Liver (tissue), 3 donors: ENCODE measurements around the gene HACE1.

Source experiments
- HNF4A ChIP-seq, 2 donors: conservative IDR thresholded peaks; 2 replicates each; pipeline ENCODE4 v1.6.1; 2016; ENCODE audit warnings: antibody characterized with exemption in 2 of 2, mild to moderate bottlenecking in 2 of 2
- JUND ChIP-seq, 2 donors: IDR thresholded peaks; 2 replicates each; pipeline ENCODE4 v1.6.1; 2016; ENCODE audit warnings: antibody characterized with exemption in 2 of 2
- RAD21 ChIP-seq, 2 donors: IDR thresholded peaks; 2 replicates each; pipeline ENCODE4 v1.6.1; 2016; ENCODE audit warnings: antibody characterized with exemption in 2 of 2, mild to moderate bottlenecking in 2 of 2
- RXRA ChIP-seq, 2 donors: IDR thresholded peaks; 2 replicates each; pipeline ENCODE4 v1.6.1; 2017 to 2018; ENCODE audit warnings: antibody characterized with exemption in 2 of 2, mild to moderate bottlenecking in 1 of 2
- SP1 ChIP-seq: IDR thresholded peaks from 2 replicates; pipeline ENCODE4 v1.6.1; 2018; ENCODE audit warnings: antibody characterized with exemption, mild to moderate bottlenecking
- YY1 ChIP-seq: IDR thresholded peaks from 2 replicates; pipeline ENCODE4 v1.6.1; 2016; ENCODE audit warnings: antibody characterized with exemption, mild to moderate bottlenecking
- TF ChIP-seq, protein P1 (sequence below): fragments of 150-350 bp; IDR thresholded peaks from 2 replicates; pipeline ENCODE4 v1.5.1; 2017; ENCODE audit warnings: improper control_type of control experiment, low read depth, low read length; ENCODE audit not compliant: missing input control
- donor health status: healthy.
- donor health status: healthy.

DNA sequence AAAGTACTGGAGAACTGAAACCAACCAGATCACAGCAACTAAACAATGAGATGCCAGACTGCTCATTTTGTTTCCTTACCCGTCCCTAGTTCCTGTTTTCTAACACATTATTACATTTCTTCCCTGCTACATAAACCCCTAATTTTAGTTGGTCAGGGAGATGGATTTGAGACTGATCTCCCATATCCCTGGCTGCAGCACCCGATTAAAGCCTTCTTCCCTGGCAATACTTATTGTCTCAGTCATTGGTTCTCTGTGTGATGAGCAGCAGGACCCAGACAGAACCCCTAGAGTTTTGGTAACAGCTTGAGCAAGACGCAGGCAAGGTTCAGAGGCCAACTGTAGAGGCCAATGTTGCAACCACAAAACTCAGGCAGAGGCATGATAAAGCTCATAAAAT is 28.3 kb upstream of the HACE1 start:
- TF ChIP-seq, protein P1, sequence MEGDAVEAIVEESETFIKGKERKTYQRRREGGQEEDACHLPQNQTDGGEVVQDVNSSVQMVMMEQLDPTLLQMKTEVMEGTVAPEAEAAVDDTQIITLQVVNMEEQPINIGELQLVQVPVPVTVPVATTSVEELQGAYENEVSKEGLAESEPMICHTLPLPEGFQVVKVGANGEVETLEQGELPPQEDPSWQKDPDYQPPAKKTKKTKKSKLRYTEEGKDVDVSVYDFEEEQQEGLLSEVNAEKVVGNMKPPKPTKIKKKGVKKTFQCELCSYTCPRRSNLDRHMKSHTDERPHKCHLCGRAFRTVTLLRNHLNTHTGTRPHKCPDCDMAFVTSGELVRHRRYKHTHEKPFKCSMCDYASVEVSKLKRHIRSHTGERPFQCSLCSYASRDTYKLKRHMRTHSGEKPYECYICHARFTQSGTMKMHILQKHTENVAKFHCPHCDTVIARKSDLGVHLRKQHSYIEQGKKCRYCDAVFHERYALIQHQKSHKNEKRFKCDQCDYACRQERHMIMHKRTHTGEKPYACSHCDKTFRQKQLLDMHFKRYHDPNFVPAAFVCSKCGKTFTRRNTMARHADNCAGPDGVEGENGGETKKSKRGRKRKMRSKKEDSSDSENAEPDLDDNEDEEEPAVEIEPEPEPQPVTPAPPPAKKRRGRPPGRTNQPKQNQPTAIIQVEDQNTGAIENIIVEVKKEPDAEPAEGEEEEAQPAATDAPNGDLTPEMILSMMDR, result no peak
- TF ChIP-seq SP1 (no peak), YY1 (no peak), JUND (IDR thresholded peaks at IDR 0.05) (no peak), RAD21 (IDR thresholded peaks at IDR 0.05) (no peak), RXRA (IDR thresholded peaks at IDR 0.05) (no peak), HNF4A (conservative IDR thresholded peaks at IDR 0.05) (no peak)
